ENCODE data around the gene INO80D.

DNA sequence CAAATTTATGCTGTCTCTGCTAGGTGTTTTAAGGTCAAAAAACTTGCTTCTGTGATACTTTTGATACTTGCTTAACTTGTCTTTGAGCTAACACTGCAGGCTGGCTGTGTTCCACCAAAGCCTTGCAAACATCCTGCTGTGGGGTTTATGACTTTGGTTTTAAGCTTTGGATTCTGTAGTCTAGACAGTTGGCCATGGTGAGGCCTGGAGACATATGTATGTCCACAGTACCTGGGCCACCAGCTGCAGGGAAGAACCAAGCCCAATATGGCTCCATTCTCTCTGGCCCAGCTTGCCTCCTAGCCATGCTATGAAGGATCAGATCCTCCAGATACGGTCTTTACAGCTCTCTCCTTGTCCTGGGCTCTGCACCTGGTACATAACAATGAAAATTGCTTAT is 113.9 kb downstream of the INO80D start:
- no peak for TF ChIP-seq CTCF (IDR thresholded peaks at IDR 0.05)
- TF ChIP-seq POLR2A (IDR thresholded peaks at IDR 0.05) = no peak
